Upper lobe of left lung (tissue), 4 donors: ENCODE results near the gene ITGAL.

Experiments
- EP300 ChIP-seq, 4 donors: sonication (generic); formaldehyde crosslinking; IDR thresholded peaks; one replicate each; pipeline ENCODE4 v1.5.1; 2017; ENCODE audit warnings: antibody characterized with exemption in 4 of 4, control low read depth in 2 of 4
- POLR2A ChIP-seq, 4 donors: fragments of 450-650 bp; IDR thresholded peaks; one replicate each; pipeline ENCODE4 v1.5.1; 2016 to 2017; ENCODE audit warnings: antibody characterized with exemption in 4 of 4, mild to moderate bottlenecking in 2 of 4
- TF ChIP-seq, protein P1 (sequence below), 6 experiments: fragments of 450-650 bp in 4 of 6; fragments of 200-600 bp in 2 of 6; sonication (generic) in 2 of 6; IDR thresholded peaks; one replicate each; pipeline ENCODE4 v1.5.1; 2016 to 2019; ENCODE audit warnings: antibody characterized with exemption in 6 of 6

DNA sequence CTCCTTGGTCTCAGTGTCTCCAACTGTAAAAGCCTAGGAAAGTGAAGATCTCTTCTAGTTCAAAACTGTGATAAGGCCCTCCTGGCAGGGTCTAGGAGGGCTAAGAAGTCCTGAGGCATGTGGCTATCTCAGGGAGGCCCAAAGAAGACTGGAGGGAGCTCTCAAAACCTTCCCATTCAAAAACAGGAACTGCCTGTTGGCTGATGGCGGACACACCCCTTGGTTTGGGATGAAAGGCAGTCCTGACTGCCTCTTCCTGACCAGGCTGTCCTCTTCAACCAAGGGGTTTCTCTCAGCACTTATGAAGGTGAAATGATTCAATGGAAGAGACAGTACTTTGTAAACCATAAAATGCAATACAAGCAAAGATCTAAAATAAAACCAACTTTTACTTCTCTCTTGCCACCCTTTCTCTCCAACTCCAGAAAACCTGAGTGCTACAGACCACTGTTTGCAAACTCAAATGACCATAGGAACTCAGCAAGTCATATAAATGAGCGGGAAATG lies 80.9 kb downstream of the ITGAL start:
- TF ChIP-seq, protein P1, sequence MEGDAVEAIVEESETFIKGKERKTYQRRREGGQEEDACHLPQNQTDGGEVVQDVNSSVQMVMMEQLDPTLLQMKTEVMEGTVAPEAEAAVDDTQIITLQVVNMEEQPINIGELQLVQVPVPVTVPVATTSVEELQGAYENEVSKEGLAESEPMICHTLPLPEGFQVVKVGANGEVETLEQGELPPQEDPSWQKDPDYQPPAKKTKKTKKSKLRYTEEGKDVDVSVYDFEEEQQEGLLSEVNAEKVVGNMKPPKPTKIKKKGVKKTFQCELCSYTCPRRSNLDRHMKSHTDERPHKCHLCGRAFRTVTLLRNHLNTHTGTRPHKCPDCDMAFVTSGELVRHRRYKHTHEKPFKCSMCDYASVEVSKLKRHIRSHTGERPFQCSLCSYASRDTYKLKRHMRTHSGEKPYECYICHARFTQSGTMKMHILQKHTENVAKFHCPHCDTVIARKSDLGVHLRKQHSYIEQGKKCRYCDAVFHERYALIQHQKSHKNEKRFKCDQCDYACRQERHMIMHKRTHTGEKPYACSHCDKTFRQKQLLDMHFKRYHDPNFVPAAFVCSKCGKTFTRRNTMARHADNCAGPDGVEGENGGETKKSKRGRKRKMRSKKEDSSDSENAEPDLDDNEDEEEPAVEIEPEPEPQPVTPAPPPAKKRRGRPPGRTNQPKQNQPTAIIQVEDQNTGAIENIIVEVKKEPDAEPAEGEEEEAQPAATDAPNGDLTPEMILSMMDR (IDR thresholded peaks at IDR 0.05) = no peak
- TF ChIP-seq POLR2A (IDR thresholded peaks at IDR 0.05) = no peak
- no peak for TF ChIP-seq EP300 (IDR thresholded peaks at IDR 0.05)
